Measurements from ENCODE around the gene RCC2.
"Not testable (repeated sequence)": the region's sequence is repeated elsewhere in the genome, so short reads cannot be mapped to it uniquely, and the experiment has no call there.

Gene RCC2

DNA sequence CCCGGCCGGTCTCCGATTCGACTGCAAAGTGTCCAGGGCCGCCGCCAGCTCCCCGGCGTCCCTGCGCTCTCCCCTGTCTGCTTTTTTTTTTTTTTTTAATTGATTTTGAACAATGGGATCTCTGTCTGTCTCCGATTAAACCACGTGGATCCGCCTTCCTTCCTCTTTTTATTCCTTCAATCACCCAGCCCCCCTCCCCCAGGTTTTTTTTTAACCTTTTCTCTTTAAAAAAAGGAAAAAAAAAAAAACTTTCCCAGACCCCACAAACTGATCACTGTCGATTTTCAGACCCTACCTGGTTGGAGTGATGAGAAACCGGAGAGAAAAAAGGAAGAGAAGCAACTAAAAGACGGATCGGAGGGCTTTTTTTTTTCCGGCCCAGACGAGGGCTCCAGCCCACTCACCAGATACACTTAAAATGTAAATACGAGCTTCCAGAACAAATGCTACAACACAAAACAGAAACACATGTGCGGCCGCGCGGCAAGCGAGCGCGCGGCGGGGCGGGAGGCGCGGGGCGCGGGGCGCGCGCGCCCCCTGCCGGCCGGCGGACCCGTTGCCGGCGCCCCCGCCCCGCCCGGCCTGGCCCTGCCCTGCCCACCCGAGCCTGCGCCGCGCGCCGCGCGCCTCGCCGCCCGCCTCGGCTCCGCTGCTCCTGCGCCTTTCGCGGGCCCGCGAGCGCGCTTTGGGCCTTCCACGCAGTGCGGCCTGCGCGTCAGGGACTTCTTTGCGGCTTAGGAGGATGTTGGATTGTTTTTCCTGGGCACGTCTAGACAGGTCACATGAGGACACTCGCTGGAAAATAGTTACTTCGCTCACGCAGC lies at the start of gene RCC2:
Gene RCC2 (minus strand): TSS at position 428 of the 824 bp plus-strand sequence. CDS start 1,163 bp downstream, outside the sequence.
- TF ChIP-seq ZNF274 (IDR thresholded peaks at IDR 0.05; ENCODE audit: low read depth, low read length): no peak
- H3K4me3 ChIP-seq (ENCODE audit: low read length): peak within 1 kb of the TSS; percentile 97

- no peak overlapping the region for H3K4me3 ChIP-seq (ENCODE audit: low read length)
- TF ChIP-seq ZNF274 (IDR thresholded peaks at IDR 0.05; ENCODE audit: low read depth, low read length): no peak
These were observed 46.8 kb upstream of the RCC2 start for GRCh38 chr1:17486242-17486641.

DNA sequence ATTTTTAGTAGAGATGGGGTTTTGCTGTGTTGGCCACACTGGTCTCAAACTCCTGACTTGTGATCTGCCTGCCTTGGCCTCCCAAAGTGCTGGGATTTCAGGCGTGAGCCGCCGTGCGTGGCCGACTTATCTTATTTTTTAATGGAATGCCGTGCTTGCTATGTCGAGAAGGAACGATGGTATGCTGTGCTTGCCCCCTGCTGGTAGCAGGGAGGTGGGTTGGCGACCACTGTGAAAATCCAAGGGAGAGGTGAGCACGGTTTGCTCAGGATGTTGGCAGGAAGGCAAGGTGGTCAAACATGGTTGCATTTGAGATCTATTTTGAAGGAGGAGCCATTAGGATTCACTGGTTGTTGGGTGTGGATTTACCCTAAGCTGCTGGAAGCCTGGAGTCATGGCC lies 45.8 kb upstream of the RCC2 start:
- no peak for TF ChIP-seq ZNF274 (IDR thresholded peaks at IDR 0.05; ENCODE audit: low read depth, low read length)
- no peak overlapping the region for H3K4me3 ChIP-seq (ENCODE audit: low read length)

DNA sequence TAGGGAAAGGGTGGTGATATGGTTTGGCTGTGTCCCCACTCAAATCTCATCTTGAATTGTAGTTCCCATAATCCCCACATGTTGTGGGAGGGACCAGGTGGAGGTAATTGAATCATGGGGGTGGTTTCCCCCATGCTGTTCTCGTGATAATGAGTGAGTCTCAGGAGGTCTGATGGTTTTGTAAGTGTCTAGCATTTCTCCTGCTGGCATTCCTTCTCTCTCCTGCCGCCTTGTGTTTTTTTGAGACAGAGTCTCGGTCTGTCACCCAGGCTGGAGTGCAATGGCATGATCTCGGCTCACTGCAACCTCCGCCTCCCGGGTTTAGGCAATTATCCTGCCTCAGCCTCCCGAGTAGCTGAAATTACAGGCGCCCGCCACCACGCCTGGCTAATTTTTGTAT lies 42.5 kb upstream of the RCC2 start:
- not testable (repeated sequence) for H3K4me3 ChIP-seq (ENCODE audit: low read length)

DNA sequence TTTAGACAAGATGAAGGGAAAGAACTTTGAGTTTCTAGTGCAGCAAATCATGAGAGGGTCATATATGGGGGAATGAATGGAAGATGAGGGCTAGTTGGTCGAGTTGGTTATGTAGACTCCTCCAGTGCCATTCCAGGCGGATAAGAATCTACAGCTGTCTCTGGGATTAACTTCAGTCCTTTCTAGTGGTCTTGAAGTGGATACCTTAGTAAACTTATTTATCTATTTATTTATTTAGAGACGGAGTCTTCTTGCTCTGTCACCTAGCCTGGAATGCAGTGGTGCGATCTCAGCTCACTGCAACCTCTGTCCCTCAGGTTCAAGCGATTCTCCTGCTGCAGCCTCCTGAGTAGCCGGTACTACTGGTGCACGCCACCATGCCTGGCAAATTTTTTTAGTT lies 41.4 kb upstream of the RCC2 start:
- TF ChIP-seq ZNF274 (IDR thresholded peaks at IDR 0.05; ENCODE audit: low read depth, low read length): no peak
- no peak overlapping the region for H3K4me3 ChIP-seq (ENCODE audit: low read length)

DNA sequence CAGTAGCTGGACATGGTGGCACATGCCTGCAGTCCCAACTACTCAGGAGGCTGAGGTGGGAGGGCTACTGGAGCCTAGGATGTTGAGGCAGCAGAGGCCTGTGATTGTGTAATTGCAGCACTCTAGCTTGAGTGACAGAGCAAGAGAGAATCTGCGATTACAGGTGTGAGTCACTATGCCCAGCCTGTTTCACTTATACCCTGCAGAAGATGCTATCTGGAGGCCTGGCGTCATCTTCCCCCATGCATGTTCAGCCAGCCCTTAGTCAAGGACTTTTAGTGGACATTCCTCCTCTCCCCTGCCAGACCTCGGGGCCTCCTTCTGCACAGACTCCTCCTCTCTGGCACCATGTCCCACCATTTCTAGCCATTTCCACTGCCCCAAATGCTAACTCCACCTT lies 36.3 kb upstream of the RCC2 start:
- TF ChIP-seq ZNF274 (IDR thresholded peaks at IDR 0.05; ENCODE audit: low read depth, low read length): no peak
- H3K4me3 ChIP-seq (ENCODE audit: low read length): no peak overlapping the region

GRCh38 chr1:17474836-17475555 lies 35.5 kb upstream of the RCC2 start:
- H3K4me3 ChIP-seq (ENCODE audit: low read length): not testable (repeated sequence)

DNA sequence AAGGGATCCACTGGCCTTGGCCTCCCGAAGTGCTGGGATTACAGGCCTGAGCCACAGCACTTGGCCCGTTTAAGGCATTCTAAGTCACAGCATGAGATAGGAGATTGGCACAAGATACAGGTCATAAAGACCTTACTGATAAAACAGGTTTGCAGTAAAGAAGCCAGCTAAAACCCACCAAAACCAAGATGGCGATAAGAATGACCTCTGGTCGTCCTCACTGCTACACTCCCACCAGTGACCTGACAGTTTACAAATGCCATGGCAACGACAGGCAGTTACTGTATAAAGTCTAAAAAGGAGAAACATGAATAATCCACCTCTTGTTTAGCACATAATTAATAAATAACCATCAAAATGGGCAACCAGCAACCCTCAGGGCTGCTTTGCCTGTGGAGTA lies 33.3 kb upstream of the RCC2 start:
- no peak for TF ChIP-seq ZNF274 (IDR thresholded peaks at IDR 0.05; ENCODE audit: low read depth, low read length)
- H3K4me3 ChIP-seq (ENCODE audit: low read length): no peak overlapping the region

DNA sequence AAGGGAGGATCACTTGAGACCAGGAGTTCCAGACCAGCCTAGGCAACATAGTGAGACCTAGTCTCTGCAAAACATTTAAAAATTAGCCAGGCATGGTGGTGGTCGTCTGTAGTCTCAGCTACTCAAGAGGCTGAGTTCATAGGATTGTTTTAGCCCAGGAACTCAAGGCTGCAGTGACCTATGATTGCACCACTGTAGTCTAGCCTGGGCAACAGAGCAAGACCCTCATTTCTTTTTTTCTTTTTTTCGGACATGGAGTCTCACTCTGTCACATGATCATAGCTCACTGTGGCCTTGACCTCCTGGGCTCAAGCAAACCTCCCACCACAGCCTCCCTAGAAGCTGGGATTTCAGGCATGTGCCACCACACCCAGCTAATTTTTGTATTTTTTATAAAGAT lies 31.9 kb upstream of the RCC2 start:
- no peak overlapping the region for H3K4me3 ChIP-seq (ENCODE audit: low read length)
- no peak for TF ChIP-seq ZNF274 (IDR thresholded peaks at IDR 0.05; ENCODE audit: low read depth, low read length)

DNA sequence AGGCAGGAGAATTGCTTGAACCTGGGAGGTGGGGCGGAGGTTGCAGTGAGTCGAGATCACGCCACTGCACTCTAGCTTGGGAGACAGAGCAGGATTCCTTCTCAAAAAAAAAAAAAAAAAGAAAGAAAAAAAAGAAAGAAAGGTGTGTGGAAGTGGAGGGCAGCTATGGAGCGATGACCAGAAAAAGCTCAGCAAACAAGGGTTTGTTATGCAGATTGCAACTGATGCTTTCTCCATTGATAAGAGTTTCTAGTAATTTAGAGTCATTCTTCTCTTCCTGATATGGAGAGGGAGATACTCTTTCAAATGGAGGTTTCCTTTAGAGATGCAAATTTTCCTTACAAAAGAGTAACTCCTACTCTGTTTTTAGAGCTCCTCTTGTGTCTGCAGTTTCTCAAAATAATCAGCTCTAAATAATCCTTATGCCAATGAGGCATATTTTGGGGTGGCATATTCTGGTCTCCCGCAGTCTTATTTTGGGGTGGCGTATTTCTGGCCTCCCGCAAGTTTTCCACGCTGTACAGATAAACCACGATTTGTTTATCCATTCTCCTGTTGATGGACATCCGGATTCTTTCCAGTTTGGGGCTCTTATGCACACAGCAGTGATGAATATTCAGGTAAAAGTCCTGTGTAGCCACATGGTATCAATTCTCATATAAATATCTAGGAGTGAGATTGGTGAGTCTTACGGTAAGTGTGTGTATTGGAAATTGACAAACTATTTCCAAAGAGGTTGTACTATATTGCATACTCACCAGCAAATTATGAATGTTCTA lies 30.7 kb upstream of the RCC2 start:
- no peak for TF ChIP-seq ZNF274 (IDR thresholded peaks at IDR 0.05; ENCODE audit: low read depth, low read length)
- H3K4me3 ChIP-seq (ENCODE audit: low read length): no peak overlapping the region

GRCh38 chr1:17468357-17469265 lies 29.1 kb upstream of the RCC2 start:
- not testable (repeated sequence) for H3K4me3 ChIP-seq (ENCODE audit: low read length)

- no peak for TF ChIP-seq ZNF274 (IDR thresholded peaks at IDR 0.05; ENCODE audit: low read depth, low read length)
- H3K4me3 ChIP-seq (ENCODE audit: low read length): no peak overlapping the region
These were observed 26.9 kb upstream of the RCC2 start for GRCh38 chr1:17466359-17466758.

GRCh38 chr1:17465228-17465627 lies 25.8 kb upstream of the RCC2 start:
- H3K4me3 ChIP-seq (ENCODE audit: low read length): no peak overlapping the region
- TF ChIP-seq ZNF274 (IDR thresholded peaks at IDR 0.05; ENCODE audit: low read depth, low read length): no peak

DNA sequence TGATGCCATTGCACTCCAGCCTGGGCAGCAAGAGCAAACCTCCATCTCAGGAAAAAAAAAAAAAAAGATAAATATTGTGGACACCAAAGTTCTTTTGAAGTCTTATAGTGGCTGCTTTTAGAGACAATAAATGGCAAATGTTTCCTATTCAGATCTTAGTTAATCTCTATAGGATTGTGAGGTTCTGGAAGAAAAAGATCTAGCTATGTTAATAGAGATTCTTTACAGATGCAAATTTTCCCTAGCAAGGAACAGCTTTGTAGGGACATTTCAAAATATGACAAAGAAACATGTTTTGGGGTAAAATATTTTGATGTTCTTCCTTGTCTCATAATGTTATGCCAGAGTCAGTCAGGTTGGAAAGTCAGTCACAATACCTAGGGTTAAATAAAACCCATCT lies 24.5 kb upstream of the RCC2 start:
- no peak for TF ChIP-seq ZNF274 (IDR thresholded peaks at IDR 0.05; ENCODE audit: low read depth, low read length)
- no peak overlapping the region for H3K4me3 ChIP-seq (ENCODE audit: low read length)
